H1 (cell line): Measurements from ENCODE around the gene HECTD1.

Experiments used
- EP300 ChIP-seq, 2 experiments: IDR thresholded peaks; 1 replicate in 1 of 2; 2 replicates in 1 of 2; pipeline ENCODE4 v1.6.1; 2011 to 2012; ENCODE audit warnings: low read depth in 2 of 2, low read length in 2 of 2, mild to moderate bottlenecking in 2 of 2, borderline replicate concordance in 1 of 2, inconsistent platforms in 1 of 2, moderate library complexity in 1 of 2
- TF ChIP-seq, protein P1 (sequence below), 3 experiments: IDR thresholded peaks; 1 replicate in 2 of 3; 2 replicates in 1 of 3; pipeline versions ENCODE4 v1.5.1 to v1.6.1; 2011; ENCODE audit warnings: low read length in 3 of 3, mild to moderate bottlenecking in 3 of 3, inconsistent platforms in 2 of 3, low read depth in 1 of 3, moderate library complexity in 1 of 3; ENCODE audit not compliant: insufficient read depth in 1 of 3; ENCODE audit errors: control extremely low read depth in 1 of 3

DNA sequence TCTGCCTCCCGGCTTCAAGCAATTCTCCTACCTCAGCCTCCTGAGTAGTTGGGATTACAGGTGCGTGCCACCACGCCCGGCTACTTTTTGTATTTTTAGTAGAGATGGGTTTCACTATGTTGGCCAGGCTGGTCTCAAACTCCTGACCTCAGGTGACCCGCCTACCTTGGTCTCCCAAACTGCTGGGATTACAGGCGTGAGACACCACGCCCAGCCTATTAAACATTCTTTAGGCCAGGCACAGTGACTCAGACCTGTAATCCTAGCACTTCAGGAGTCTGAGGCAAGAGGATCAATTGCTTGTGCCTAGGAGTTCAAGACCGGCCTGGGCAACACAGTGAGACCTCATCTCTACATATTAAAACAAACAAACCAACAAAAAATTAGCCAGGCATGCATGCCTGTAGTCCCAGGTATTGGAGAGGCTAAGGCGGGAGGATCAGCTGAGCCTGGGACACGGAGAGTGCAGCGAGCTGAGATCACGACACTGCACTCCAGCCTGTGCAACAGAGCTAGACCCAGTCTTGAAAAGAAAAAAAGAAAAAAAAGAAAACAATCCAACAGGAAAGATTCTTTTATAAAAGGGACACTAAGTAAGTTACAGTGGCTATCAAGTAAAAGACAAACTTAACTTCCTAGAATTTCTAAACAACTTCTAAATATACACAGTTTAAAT is 70.2 kb downstream of the HECTD1 start:
- TF ChIP-seq, protein P1, sequence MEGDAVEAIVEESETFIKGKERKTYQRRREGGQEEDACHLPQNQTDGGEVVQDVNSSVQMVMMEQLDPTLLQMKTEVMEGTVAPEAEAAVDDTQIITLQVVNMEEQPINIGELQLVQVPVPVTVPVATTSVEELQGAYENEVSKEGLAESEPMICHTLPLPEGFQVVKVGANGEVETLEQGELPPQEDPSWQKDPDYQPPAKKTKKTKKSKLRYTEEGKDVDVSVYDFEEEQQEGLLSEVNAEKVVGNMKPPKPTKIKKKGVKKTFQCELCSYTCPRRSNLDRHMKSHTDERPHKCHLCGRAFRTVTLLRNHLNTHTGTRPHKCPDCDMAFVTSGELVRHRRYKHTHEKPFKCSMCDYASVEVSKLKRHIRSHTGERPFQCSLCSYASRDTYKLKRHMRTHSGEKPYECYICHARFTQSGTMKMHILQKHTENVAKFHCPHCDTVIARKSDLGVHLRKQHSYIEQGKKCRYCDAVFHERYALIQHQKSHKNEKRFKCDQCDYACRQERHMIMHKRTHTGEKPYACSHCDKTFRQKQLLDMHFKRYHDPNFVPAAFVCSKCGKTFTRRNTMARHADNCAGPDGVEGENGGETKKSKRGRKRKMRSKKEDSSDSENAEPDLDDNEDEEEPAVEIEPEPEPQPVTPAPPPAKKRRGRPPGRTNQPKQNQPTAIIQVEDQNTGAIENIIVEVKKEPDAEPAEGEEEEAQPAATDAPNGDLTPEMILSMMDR (IDR thresholded peaks at IDR 0.05; ENCODE audit: control extremely low read depth in 1 of 3, insufficient read depth in 1 of 3, low read depth in 1 of 3, low read length in 3 of 3), result no peak
- no peak for TF ChIP-seq EP300 (IDR thresholded peaks at IDR 0.05; ENCODE audit: borderline replicate concordance in 1 of 2, low read depth in 2 of 2, low read length in 2 of 2)
